Activated CD4-positive, alpha-beta T cell treated with anti-CD3 and anti-CD28 coated beads, Interleukin-2, amount 50 U/mL, for 16 hours (primary cell): Measurements from ENCODE around the gene PSMB10.
A peak's percentile ranks its signal among the peaks of the same experiment; 100 is the strongest.

Experiments
- DNase-seq: peaks from one replicate; pipeline ENCODE4 v3.0.0-alpha.2; 2020

The PSMB10 gene

GRCh38 chr16:67963662-67964321 lies 27.1 kb upstream of the PSMB10 start:
- no peak for DNase-seq

GRCh38 chr16:67963292-67963661 lies 26.6 kb upstream of the PSMB10 start:
- no peak for DNase-seq

GRCh38 chr16:67962135-67962534 lies 25.5 kb upstream of the PSMB10 start:
- DNase-seq: no peak

- no peak for DNase-seq
Observed at GRCh38 chr16:67961551-67961957, 24.9 kb upstream of the PSMB10 start.

GRCh38 chr16:67959536-67960329 lies 23.1 kb upstream of the PSMB10 start:
- DNase-seq: no peak

GRCh38 chr16:67957622-67958021 lies 21.0 kb upstream of the PSMB10 start:
- no peak for DNase-seq

- DNase-seq: no peak
Observed at GRCh38 chr16:67954421-67955196, 18.0 kb upstream of the PSMB10 start.

GRCh38 chr16:67953641-67954375 lies 17.2 kb upstream of the PSMB10 start:
- DNase-seq: no peak

GRCh38 chr16:67951485-67951884 lies 14.8 kb upstream of the PSMB10 start:
- no peak for DNase-seq

GRCh38 chr16:67950335-67950843 lies 13.7 kb upstream of the PSMB10 start:
- DNase-seq: no peak

- DNase-seq: no peak
Observed at GRCh38 chr16:67949645-67950044, 13.0 kb upstream of the PSMB10 start.

- no peak for DNase-seq
Observed at GRCh38 chr16:67948015-67948414, 11.4 kb upstream of the PSMB10 start.

GRCh38 chr16:67946966-67947558 lies 10.4 kb upstream of the PSMB10 start:
- no peak for DNase-seq

GRCh38 chr16:67946128-67946569 lies 9.5 kb upstream of the PSMB10 start:
- DNase-seq: no peak

GRCh38 chr16:67945392-67945933 lies 8.8 kb upstream of the PSMB10 start:
- no peak for DNase-seq

- DNase-seq: no peak
Observed at GRCh38 chr16:67944690-67945391, 8.2 kb upstream of the PSMB10 start.

GRCh38 chr16:67943619-67944504 lies 7.2 kb upstream of the PSMB10 start, which contains the start of gene LCAT:
TSS of gene LCAT (minus strand) at chr16:67944120. CDS start at chr16:67944101, 19 bp downstream.
- no peak for DNase-seq

GRCh38 chr16:67943256-67943618 lies 6.6 kb upstream of the PSMB10 start:
- no peak for DNase-seq

GRCh38 chr16:67942510-67943255 lies 6.0 kb upstream of the PSMB10 start:
- DNase-seq: no peak

- peak; percentile 55 for DNase-seq
Observed at GRCh38 chr16:67942200-67942509, 5.5 kb upstream of the PSMB10 start.
